ENCODE results near the gene IKBKE. TPM values are rescaled to one million over a fixed set of nuclear protein-coding genes. Genes with fewer than 3 reads are reported as not detected.

IKBKE gene
- total and polyA plus RNA-seq, 11 donors = 0.27 to 10.8 (median 1.1) TPM

- H3K9me3 ChIP-seq = no peaks in the 10 kb centered on the region
- peaks cover 0 to 94% (median 50%) of the 10 kb centered on the region in 9 donors for H3K36me3 ChIP-seq
Observed at GRCh38 chr1:206427291-206427690, 43.0 kb upstream of the IKBKE start.

GRCh38 chr1:206429421-206429820 is 40.9 kb upstream of the IKBKE start:
- Histone ChIP-seq H3K4me1 (peaks cover 0 to 23% (median 17%) of the 10 kb centered on the region in 12 donors), H3K4me3 (no peak overlapping the region), H3K27me3 (no peaks in the 10 kb centered on the region), H3K9me3 (no peaks in the 10 kb centered on the region), H3K27ac (peak overlapping the region in 5 of 12 donors; percentile 3 to 56 (median 21)), H3K36me3 (peaks cover 0 to 82% (median 30%) of the 10 kb centered on the region in 9 donors)
- DNase-seq = no peak
- intact Hi-C loops (cut with DNase I) = no loop called here
- WGBS, 4 donors = 76 to 83% (median 81%) methylated on average over 4 of the region's 4 CpGs
- no peak for ATAC-seq
- TF ChIP-seq, protein P1, sequence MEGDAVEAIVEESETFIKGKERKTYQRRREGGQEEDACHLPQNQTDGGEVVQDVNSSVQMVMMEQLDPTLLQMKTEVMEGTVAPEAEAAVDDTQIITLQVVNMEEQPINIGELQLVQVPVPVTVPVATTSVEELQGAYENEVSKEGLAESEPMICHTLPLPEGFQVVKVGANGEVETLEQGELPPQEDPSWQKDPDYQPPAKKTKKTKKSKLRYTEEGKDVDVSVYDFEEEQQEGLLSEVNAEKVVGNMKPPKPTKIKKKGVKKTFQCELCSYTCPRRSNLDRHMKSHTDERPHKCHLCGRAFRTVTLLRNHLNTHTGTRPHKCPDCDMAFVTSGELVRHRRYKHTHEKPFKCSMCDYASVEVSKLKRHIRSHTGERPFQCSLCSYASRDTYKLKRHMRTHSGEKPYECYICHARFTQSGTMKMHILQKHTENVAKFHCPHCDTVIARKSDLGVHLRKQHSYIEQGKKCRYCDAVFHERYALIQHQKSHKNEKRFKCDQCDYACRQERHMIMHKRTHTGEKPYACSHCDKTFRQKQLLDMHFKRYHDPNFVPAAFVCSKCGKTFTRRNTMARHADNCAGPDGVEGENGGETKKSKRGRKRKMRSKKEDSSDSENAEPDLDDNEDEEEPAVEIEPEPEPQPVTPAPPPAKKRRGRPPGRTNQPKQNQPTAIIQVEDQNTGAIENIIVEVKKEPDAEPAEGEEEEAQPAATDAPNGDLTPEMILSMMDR (IDR thresholded peaks at IDR 0.05) = no peak
- no peak for TF ChIP-seq POLR2A (IDR thresholded peaks at IDR 0.05)

More at GRCh38 chr1:206427291-206427690, 43.0 kb upstream of the IKBKE start:
- WGBS, 4 donors = 92 to 97% (median 95%) methylated on average over 6 of the region's 6 CpGs
- intact Hi-C loops (cut with DNase I) = no loop called here
- Histone ChIP-seq H3K4me3 (no peak overlapping the region), H3K27ac (no peak overlapping the region), H3K27me3 (no peaks in the 10 kb centered on the region), H3K4me1 (peaks cover 0 to 23% (median 17%) of the 10 kb centered on the region in 12 donors)
- no peak for TF ChIP-seq POLR2A (IDR thresholded peaks at IDR 0.05)
- TF ChIP-seq, protein P1 (IDR thresholded peaks at IDR 0.05) = no peak
- ATAC-seq (no peak), DNase-seq (no peak)

- 45 to 55% (median 51%) methylated on average over 9 of the region's 9 CpGs for WGBS, 4 donors
- H3K36me3 ChIP-seq = peaks cover 0 to 80% (median 30%) of the 10 kb centered on the region in 9 donors
Observed at GRCh38 chr1:206430031-206430983, 40.0 kb upstream of the IKBKE start.

More at GRCh38 chr1:206430031-206430983, 40.0 kb upstream of the IKBKE start:
- Histone ChIP-seq H3K4me1 (peaks cover 0 to 23% (median 17%) of the 10 kb centered on the region in 12 donors), H3K9me3 (no peaks in the 10 kb centered on the region), H3K27ac (peak overlapping the region in 11 of 12 donors; percentile 11 to 60 (median 43)), H3K4me3 (no peak overlapping the region), H3K27me3 (no peaks in the 10 kb centered on the region)
- ATAC-seq (peak; percentile 51 to 91 (median 66)), DNase-seq (peak in 2 of 5 donors; percentile 29 to 59)
- TF ChIP-seq POLR2A (IDR thresholded peaks at IDR 0.05) = no peak
- TF ChIP-seq, protein P1 (IDR thresholded peaks at IDR 0.05) = peak in 5 of 12 donors; percentile 7 to 34 (median 24)
- intact Hi-C loops (cut with DNase I) = loop anchor here in 1 of 10 donors (2.0 kb wide), 1 partner anchor 26 kb away; no protein-coding TSS in a partner anchor

All from heart left ventricle (tissue), 16 donors.